ENCODE results near the gene KCNK3.
"Not testable (repeated sequence)": the region's sequence is repeated elsewhere in the genome, so short reads cannot be mapped to it uniquely, and the experiment has no call there.

The KCNK3 gene

GRCh38 chr2:26733413-26733812 lies 40.9 kb downstream of the KCNK3 start:
- DNase-seq = no peak

- no peak for DNase-seq
Measured at GRCh38 chr2:26735097-26735496, 42.6 kb downstream of the KCNK3 start.

- no peak for DNase-seq
Measured at GRCh38 chr2:26735883-26736588, 43.5 kb downstream of the KCNK3 start.

- no peak for DNase-seq
Measured at GRCh38 chr2:26737221-26737620, 44.7 kb downstream of the KCNK3 start.

GRCh38 chr2:26738481-26738880 lies 46.0 kb downstream of the KCNK3 start:
- no peak for DNase-seq

GRCh38 chr2:26739514-26739913 lies 47.0 kb downstream of the KCNK3 start:
- no peak for DNase-seq

- no peak for DNase-seq
Measured at GRCh38 chr2:26740346-26740745, 47.8 kb downstream of the KCNK3 start.

GRCh38 chr2:26740890-26741302 lies 48.4 kb downstream of the KCNK3 start:
- DNase-seq = no peak

GRCh38 chr2:26742048-26742770 lies 49.7 kb downstream of the KCNK3 start:
- no peak for DNase-seq

GRCh38 chr2:26743852-26744251 lies 51.3 kb downstream of the KCNK3 start:
- DNase-seq = no peak

GRCh38 chr2:26744953-26745352 lies 52.4 kb downstream of the KCNK3 start:
- DNase-seq = no peak

GRCh38 chr2:26745609-26746327 lies 53.2 kb downstream of the KCNK3 start:
- DNase-seq = peak; percentile 67

GRCh38 chr2:26746934-26747333 lies 54.4 kb downstream of the KCNK3 start:
- DNase-seq = no peak

GRCh38 chr2:26749787-26750420 lies 57.4 kb downstream of the KCNK3 start:
- not testable (repeated sequence) for DNase-seq

- not testable (repeated sequence) for DNase-seq
Measured at GRCh38 chr2:26750467-26750866, 57.9 kb downstream of the KCNK3 start.

- peak; percentile 54 for DNase-seq
Measured at GRCh38 chr2:26752656-26753055, 60.1 kb downstream of the KCNK3 start.

GRCh38 chr2:26754539-26754938 lies 62.0 kb downstream of the KCNK3 start:
- no peak for DNase-seq

GRCh38 chr2:26754972-26755670 lies 62.6 kb downstream of the KCNK3 start:
- DNase-seq = peak; percentile 49

GRCh38 chr2:26756337-26756736 lies 63.8 kb downstream of the KCNK3 start:
- DNase-seq = no peak

- no peak for DNase-seq
Measured at GRCh38 chr2:26757873-26758789, 65.6 kb downstream of the KCNK3 start.

- no peak for DNase-seq
Measured at GRCh38 chr2:26758790-26759321, 66.3 kb downstream of the KCNK3 start.

Measured in COR-L47 (cell line).